SU-DHL-6 (cell line): ENCODE results near the gene KRT81.

Source experiments
- EZH2phosphoT487 ChIP-seq: fragments of 200-600 bp; sonication (generic), shearing (Covaris generic); conservative IDR thresholded peaks from 2 replicates; pipeline ENCODE4 v1.6.1; 2018; ENCODE audit warnings: mild to moderate bottlenecking, antibody characterized with exemption, low read length, moderate library complexity, mixed read lengths
- TF ChIP-seq, protein P1 (sequence below): fragments of 200-600 bp; sonication (generic); IDR thresholded peaks from one replicate; pipeline ENCODE4 v1.5.1; 2017; ENCODE audit warnings: antibody characterized with exemption, mild to moderate bottlenecking, low read length, moderate library complexity; ENCODE audit not compliant: insufficient read depth, poor library complexity, severe bottlenecking

DNA sequence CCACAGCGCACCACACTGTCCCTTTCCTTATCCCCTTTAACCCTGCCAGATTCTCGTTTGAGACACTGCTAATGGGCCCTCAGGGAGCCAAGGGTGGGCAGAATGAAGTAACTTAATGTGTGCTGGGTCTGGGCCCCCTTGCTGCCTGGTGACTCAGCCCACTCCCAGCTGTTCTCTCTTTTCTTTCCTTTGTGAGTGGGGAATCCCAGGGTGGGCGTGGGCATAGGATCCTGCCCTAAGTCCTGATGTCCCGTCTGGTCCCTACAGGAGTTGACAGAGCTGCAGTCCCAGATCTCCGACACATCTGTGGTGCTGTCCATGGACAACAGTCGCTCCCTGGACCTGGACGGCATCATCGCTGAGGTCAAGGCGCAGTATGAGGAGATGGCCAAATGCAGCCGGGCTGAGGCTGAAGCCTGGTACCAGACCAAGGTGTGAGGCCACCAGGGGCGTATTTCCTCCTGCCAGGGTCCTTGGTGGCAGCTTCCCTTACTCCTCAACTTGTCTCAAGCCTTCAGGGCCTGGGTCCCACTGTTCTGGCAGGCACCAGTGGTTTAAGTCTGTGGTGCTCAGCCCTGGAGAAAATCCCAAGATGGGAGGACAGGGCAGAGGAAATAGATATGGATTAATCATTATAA is 50.0 kb downstream of the KRT81 start:
- TF ChIP-seq, protein P1, sequence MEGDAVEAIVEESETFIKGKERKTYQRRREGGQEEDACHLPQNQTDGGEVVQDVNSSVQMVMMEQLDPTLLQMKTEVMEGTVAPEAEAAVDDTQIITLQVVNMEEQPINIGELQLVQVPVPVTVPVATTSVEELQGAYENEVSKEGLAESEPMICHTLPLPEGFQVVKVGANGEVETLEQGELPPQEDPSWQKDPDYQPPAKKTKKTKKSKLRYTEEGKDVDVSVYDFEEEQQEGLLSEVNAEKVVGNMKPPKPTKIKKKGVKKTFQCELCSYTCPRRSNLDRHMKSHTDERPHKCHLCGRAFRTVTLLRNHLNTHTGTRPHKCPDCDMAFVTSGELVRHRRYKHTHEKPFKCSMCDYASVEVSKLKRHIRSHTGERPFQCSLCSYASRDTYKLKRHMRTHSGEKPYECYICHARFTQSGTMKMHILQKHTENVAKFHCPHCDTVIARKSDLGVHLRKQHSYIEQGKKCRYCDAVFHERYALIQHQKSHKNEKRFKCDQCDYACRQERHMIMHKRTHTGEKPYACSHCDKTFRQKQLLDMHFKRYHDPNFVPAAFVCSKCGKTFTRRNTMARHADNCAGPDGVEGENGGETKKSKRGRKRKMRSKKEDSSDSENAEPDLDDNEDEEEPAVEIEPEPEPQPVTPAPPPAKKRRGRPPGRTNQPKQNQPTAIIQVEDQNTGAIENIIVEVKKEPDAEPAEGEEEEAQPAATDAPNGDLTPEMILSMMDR: no peak
- TF ChIP-seq EZH2phosphoT487: no peak
